Measurements from ENCODE around the gene TMEM179B.

TMEM179B gene

GRCh38 chr11:62805076-62805892, 18.1 kb downstream of the TMEM179B start, which contains the start of gene NXF1:
NXF1 (minus strand) TSS chr11:62805440; CDS start chr11:62805356, 84 bp downstream.
- TF ChIP-seq CTCF (IDR thresholded peaks at IDR 0.05) = no peak
- DNase-seq = peak; percentile 98
- no peaks in the 10 kb centered on the region for H3K9me3 Mint-ChIP-seq
- peaks cover 30% of the 10 kb centered on the region for H3K4me1 Mint-ChIP-seq
- peaks cover 8% of the 10 kb centered on the region for H3K27me3 Mint-ChIP-seq (ENCODE audit: low read depth, poor library complexity)
- peaks cover 34% of the 10 kb centered on the region for H3K36me3 Mint-ChIP-seq (ENCODE audit: low read depth)
- peak within 1 kb of the TSS; percentile 100 for H3K27ac Mint-ChIP-seq
- peak within 1 kb of the TSS; percentile 100 for H3K4me3 Mint-ChIP-seq

DNA sequence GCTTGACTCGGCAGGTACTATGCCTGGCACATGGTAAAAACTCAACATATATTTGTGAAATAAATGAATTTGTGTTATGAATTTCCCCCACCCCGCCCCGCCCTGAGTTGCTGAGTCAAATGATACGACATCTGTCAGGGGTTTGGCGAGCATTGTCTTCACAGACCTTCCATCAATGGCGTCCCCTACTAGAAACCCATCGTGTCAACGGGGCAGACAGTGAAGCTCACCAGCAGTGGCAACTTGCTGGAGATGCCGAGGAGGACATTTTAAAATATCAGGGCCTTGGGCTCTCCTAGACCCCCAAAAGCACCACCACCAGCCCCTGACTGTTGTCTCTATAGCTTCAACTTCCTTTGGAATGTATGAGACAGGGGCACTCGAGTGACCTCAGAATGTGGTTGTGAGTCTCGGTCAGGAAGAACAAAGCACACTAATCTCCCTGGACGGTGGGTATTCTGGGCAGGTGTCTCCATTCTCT, 18.8 kb downstream of the TMEM179B start:
- TF ChIP-seq CTCF (IDR thresholded peaks at IDR 0.05) = no peak
- Mint-ChIP-seq H3K27ac (peak overlapping the region; percentile 100), H3K4me3 (peak overlapping the region; percentile 100), H3K4me1 (peaks cover 30% of the 10 kb centered on the region), H3K9me3 (no peaks in the 10 kb centered on the region), H3K27me3 (ENCODE audit: low read depth, poor library complexity) (peaks cover 8% of the 10 kb centered on the region), H3K36me3 (ENCODE audit: low read depth) (peaks cover 30% of the 10 kb centered on the region)
- DNase-seq = no peak

- H3K27me3 Mint-ChIP-seq (ENCODE audit: low read depth, poor library complexity) = peaks cover 8% of the 10 kb centered on the region
- H3K9me3 Mint-ChIP-seq = no peaks in the 10 kb centered on the region
- H3K4me3 Mint-ChIP-seq = peak overlapping the region; percentile 100
- H3K4me1 Mint-ChIP-seq = peaks cover 30% of the 10 kb centered on the region
- no peak for TF ChIP-seq CTCF (IDR thresholded peaks at IDR 0.05)
- DNase-seq = no peak
- peaks cover 24% of the 10 kb centered on the region for H3K36me3 Mint-ChIP-seq (ENCODE audit: low read depth)
- no peak overlapping the region for H3K27ac Mint-ChIP-seq
Measured at GRCh38 chr11:62806611-62807121, 19.5 kb downstream of the TMEM179B start.

DNA sequence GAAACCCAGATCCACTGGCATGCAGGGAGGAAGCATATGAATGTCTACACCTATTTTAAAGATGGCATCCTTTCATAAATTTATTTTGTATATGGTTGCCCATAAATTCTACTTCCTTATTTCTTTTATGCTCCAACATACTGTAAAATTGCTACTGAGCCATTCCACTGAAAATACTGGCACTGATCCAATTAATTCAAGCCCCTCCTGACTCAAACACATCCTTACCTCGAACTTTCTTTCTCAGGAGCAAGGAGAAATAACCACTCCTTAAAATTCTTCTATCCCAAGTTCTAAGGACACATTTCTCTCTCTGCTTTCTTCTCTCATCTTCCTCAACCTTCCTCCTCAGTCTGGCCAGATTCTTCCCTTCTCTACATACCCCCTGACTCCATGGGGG, 23.5 kb downstream of the TMEM179B start:
- Mint-ChIP-seq H3K27ac (no peak overlapping the region), H3K9me3 (no peaks in the 10 kb centered on the region), H3K4me1 (peaks cover 12% of the 10 kb centered on the region), H3K4me3 (no peak overlapping the region), H3K36me3 (ENCODE audit: low read depth) (peaks cover 10% of the 10 kb centered on the region), H3K27me3 (ENCODE audit: low read depth, poor library complexity) (no peaks in the 10 kb centered on the region)
- no peak for TF ChIP-seq CTCF (IDR thresholded peaks at IDR 0.05)
- no peak for DNase-seq

DNA sequence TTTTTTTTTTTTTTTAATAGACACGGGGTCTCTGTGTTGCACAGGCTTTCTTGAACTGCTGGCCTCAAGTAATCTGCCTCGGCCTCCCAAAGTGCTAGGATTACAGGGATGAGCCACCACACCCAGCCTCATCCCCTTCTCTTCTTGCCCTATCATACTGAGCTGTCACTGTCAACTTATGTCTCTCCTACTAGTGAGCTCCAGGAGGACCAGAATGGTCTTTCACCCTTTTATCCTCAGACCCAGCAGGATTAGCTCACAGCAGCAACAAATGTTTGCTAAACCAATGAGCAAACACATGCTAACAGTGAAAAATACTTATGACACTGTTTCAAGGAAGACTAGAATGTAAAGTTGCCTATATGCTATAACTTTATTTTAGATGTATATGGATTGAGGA, 24.5 kb downstream of the TMEM179B start:
- Mint-ChIP-seq H3K27ac (no peak overlapping the region), H3K4me1 (peaks cover 3% of the 10 kb centered on the region), H3K27me3 (ENCODE audit: low read depth, poor library complexity) (no peaks in the 10 kb centered on the region), H3K9me3 (no peaks in the 10 kb centered on the region), H3K4me3 (no peak overlapping the region), H3K36me3 (ENCODE audit: low read depth) (peaks cover 19% of the 10 kb centered on the region)
- DNase-seq = no peak
- TF ChIP-seq CTCF (IDR thresholded peaks at IDR 0.05) = no peak

Data from nephron progenitor cell (in vitro differentiated cells).